IMR-90 (cell line): ENCODE measurements around the gene EFHC1. TPM values are rescaled to one million over a fixed set of nuclear protein-coding genes. Genes with fewer than 3 reads are reported as not detected.

Experiments used
- ATAC-seq: fragments of 200-7000 bp; cut with Tn5 transposase; 2 replicates; pipeline ENCODE4 v1.9.1; 2020; ENCODE audit warnings: low read depth, mild to moderate bottlenecking, moderate library complexity
- BruUV-seq: library from RNA; stranded (reverse); fragments of 400-500 nt; replicated peaks from 2 replicates; lab custom pipeline; 2021; lab: Mats Ljungman, UMichigan
- CTCF ChIA-PET: fragments of 300-600 bp; formaldehyde crosslinking; extraction: SDS; loops from one replicate; lab custom pipeline; 2021; ENCODE audit warnings: antibody characterized with exemption; lab: Yijun Ruan, JAX
- POLR2A ChIA-PET: fragments of 300-600 bp; sonication (Branson Sonifier 250); formaldehyde crosslinking; loops from one replicate; lab custom pipeline; 2022; ENCODE audit warnings: antibody characterized with exemption; ENCODE audit not compliant: unreplicated experiment; lab: Charles Lee
- DNase-seq: peaks from one replicate; pipeline ENCODE4 v3.0.0; 2013
- H2AFZ ChIP-seq: replicated peaks from 2 replicates; pipeline ENCODE3; 2013; ENCODE audit warnings: low read length, mild to moderate bottlenecking; ENCODE audit not compliant: poor library complexity
- H2AK5ac ChIP-seq: 2 replicates; pipeline ENCODE4 v1.6.1; 2013; ENCODE audit warnings: low read depth, low read length, inconsistent platforms
- H2AK9ac ChIP-seq: replicated peaks from 2 replicates; pipeline ENCODE3; 2013; ENCODE audit warnings: mild to moderate bottlenecking, low read depth, low read length, moderate library complexity; ENCODE audit not compliant: poor library complexity
- H2BK120ac ChIP-seq: 2 replicates; pipeline ENCODE4 v1.6.1; 2013; ENCODE audit warnings: low read depth, low read length, inconsistent platforms
- H2BK15ac ChIP-seq: 3 replicates; pipeline ENCODE4 v1.6.1; 2013; ENCODE audit warnings: low read depth, low read length, inconsistent platforms
- H2BK20ac ChIP-seq: 2 replicates; pipeline ENCODE4 v1.6.1; 2013; ENCODE audit warnings: low read depth, mild to moderate bottlenecking, inconsistent platforms, low read length, moderate library complexity
- H2BK5ac ChIP-seq: 2 replicates; pipeline ENCODE4 v1.6.1; 2013; ENCODE audit warnings: mild to moderate bottlenecking, low read depth, low read length, inconsistent platforms; ENCODE audit not compliant: poor library complexity, severe bottlenecking
- H3K14ac ChIP-seq: replicated peaks from 2 replicates; pipeline ENCODE4 v1.6.1; 2013; ENCODE audit warnings: low read depth, low read length, inconsistent platforms
- H3K18ac ChIP-seq: 2 replicates; pipeline ENCODE4 v1.6.1; 2013; ENCODE audit warnings: low read depth, low read length, control low read depth
- H3K23ac ChIP-seq: 2 replicates; pipeline ENCODE4 v1.6.1; 2013; ENCODE audit warnings: low read depth, low read length, inconsistent platforms
- H3K27ac ChIP-seq: 2 replicates; pipeline ENCODE4 v1.5.1; 2013; ENCODE audit warnings: mild to moderate bottlenecking, control low read depth, low read length; ENCODE audit not compliant: insufficient read depth
- H3K27me3 ChIP-seq: 2 replicates; pipeline ENCODE4 v1.6.1; 2013; ENCODE audit warnings: low read length; ENCODE audit not compliant: control insufficient read depth, insufficient read depth
- H3K36me3 ChIP-seq: 2 replicates; pipeline ENCODE4 v1.6.1; 2013; ENCODE audit warnings: low read length, mixed read lengths; ENCODE audit not compliant: control insufficient read depth, insufficient read depth
- H3K4ac ChIP-seq: 2 replicates; pipeline ENCODE4 v1.6.1; 2013; ENCODE audit warnings: low read depth, low read length, inconsistent platforms
- H3K4me1 ChIP-seq: 2 replicates; pipeline ENCODE4 v1.6.1; 2013; ENCODE audit warnings: low read length, mixed read lengths; ENCODE audit not compliant: control insufficient read depth, insufficient read depth
- H3K4me2 ChIP-seq: 2 replicates; pipeline ENCODE4 v1.6.1; 2013; ENCODE audit warnings: low read depth, mild to moderate bottlenecking, control low read depth, low read length, moderate library complexity
- H3K4me3 ChIP-seq: 2 replicates; pipeline ENCODE4 v1.5.1; 2013; ENCODE audit warnings: low read depth, mild to moderate bottlenecking, control low read depth, low read length, moderate library complexity; ENCODE audit not compliant: insufficient read depth
- H3K56ac ChIP-seq: 2 replicates; pipeline ENCODE4 v1.6.1; 2013; ENCODE audit warnings: low read length, inconsistent platforms; ENCODE audit not compliant: insufficient read depth; ENCODE audit errors: extremely low read depth
- H3K79me1 ChIP-seq, 2 experiments: 2 replicates each; pipeline ENCODE4 v1.6.1; 2013; ENCODE audit warnings: low read length in 2 of 2, inconsistent platforms in 1 of 2, low read depth in 1 of 2
- H3K9ac ChIP-seq: 2 replicates; pipeline ENCODE4 v1.6.1; 2013; ENCODE audit warnings: low read depth, low read length, control low read depth
- H3K9me1 ChIP-seq: 2 replicates; pipeline ENCODE4 v1.6.1; 2013; ENCODE audit warnings: low read length, inconsistent platforms; ENCODE audit not compliant: insufficient read depth
- H3K9me3 ChIP-seq: 2 replicates; pipeline ENCODE4 v1.6.1; 2013; ENCODE audit warnings: low read length; ENCODE audit not compliant: control insufficient read depth, insufficient read depth
- H4K20me1 ChIP-seq: 2 replicates; pipeline ENCODE4 v1.6.1; 2013; ENCODE audit warnings: low read length, inconsistent platforms; ENCODE audit not compliant: insufficient read depth
- H4K5ac ChIP-seq: 2 replicates; pipeline ENCODE4 v1.6.1; 2013; ENCODE audit warnings: mild to moderate bottlenecking, low read depth, low read length, control low read depth
- H4K8ac ChIP-seq, 2 experiments: 2 replicates each; pipeline ENCODE4 v1.6.1; 2013; ENCODE audit warnings: low read depth in 2 of 2, low read length in 2 of 2, control low read depth in 1 of 2, inconsistent platforms in 1 of 2
- H4K91ac ChIP-seq: 2 replicates; pipeline ENCODE4 v1.6.1; 2013; ENCODE audit warnings: low read depth, low read length, inconsistent platforms; ENCODE audit not compliant: insufficient read depth
- BHLHE40 ChIP-seq: fragments of 150-350 bp; IDR thresholded peaks from 2 replicates; pipeline ENCODE4 v1.6.1; 2016; ENCODE audit warnings: mild to moderate bottlenecking, low read depth, low read length
- CEBPB ChIP-seq: IDR thresholded peaks from 2 replicates; pipeline ENCODE4 v1.6.1; 2012; ENCODE audit warnings: low read depth, low read length, improper control_type of control experiment
- CHD1 ChIP-seq: IDR thresholded peaks from 2 replicates; pipeline ENCODE4 v1.6.1; 2012; ENCODE audit warnings: low read depth, low read length, improper control_type of control experiment
- CTCF ChIP-seq: conservative IDR thresholded peaks from 2 replicates; pipeline ENCODE4 v1.5.1; 2012; ENCODE audit warnings: mild to moderate bottlenecking, low read depth, low read length, improper control_type of control experiment
- ELK1 ChIP-seq: fragments of 150-350 bp; IDR thresholded peaks from 2 replicates; pipeline ENCODE4 v1.6.1; 2016; ENCODE audit warnings: low read depth, mild to moderate bottlenecking, low read length, moderate library complexity, borderline replicate concordance
- FOS ChIP-seq: fragments of 150-350 bp; IDR thresholded peaks from 2 replicates; pipeline ENCODE4 v1.6.1; 2016; ENCODE audit warnings: low read depth, low read length
- MAFK ChIP-seq: IDR thresholded peaks from 2 replicates; pipeline ENCODE4 v1.6.1; 2012; ENCODE audit warnings: low read depth, low read length, improper control_type of control experiment
- MAZ ChIP-seq: IDR thresholded peaks from 2 replicates; pipeline ENCODE4 v1.6.1; 2012; ENCODE audit warnings: low read depth, mild to moderate bottlenecking, low read length, improper control_type of control experiment, moderate library complexity, borderline replicate concordance
- MXI1 ChIP-seq: IDR thresholded peaks from 2 replicates; pipeline ENCODE4 v1.6.1; 2012; ENCODE audit warnings: low read depth, mild to moderate bottlenecking, low read length, moderate library complexity, borderline replicate concordance
- NFE2L2 ChIP-seq: fragments of 150-350 bp; IDR thresholded peaks from 2 replicates; pipeline ENCODE4 v1.6.1; 2016; ENCODE audit warnings: low read depth, mild to moderate bottlenecking, low read length
- POLR2A ChIP-seq: IDR thresholded peaks from 2 replicates; pipeline ENCODE4 v1.6.1; 2012; ENCODE audit warnings: mild to moderate bottlenecking, low read depth, low read length
- RAD21 ChIP-seq: IDR thresholded peaks from 2 replicates; pipeline ENCODE4 v1.6.1; 2012; ENCODE audit warnings: low read length, improper control_type of control experiment
- RCOR1 ChIP-seq: IDR thresholded peaks from 2 replicates; pipeline ENCODE4 v1.6.1; 2012; ENCODE audit warnings: mild to moderate bottlenecking, low read length, improper control_type of control experiment; ENCODE audit not compliant: insufficient replicate concordance
- RFX5 ChIP-seq: IDR thresholded peaks from 2 replicates; pipeline ENCODE4 v1.8.0; 2012; ENCODE audit warnings: low read depth, mild to moderate bottlenecking, low read length, moderate library complexity
- SMC3 ChIP-seq: fragments of 150-350 bp; IDR thresholded peaks from 2 replicates; pipeline ENCODE4 v1.6.1; 2016; ENCODE audit warnings: low read depth, mild to moderate bottlenecking, antibody characterized with exemption, low read length, moderate library complexity
- USF2 ChIP-seq: fragments of 150-350 bp; IDR thresholded peaks from 2 replicates; pipeline ENCODE4 v1.6.1; 2017; ENCODE audit warnings: mild to moderate bottlenecking, antibody characterized with exemption, low read length, low read depth
- WGBS, 2 experiments: methylation state at CpG; one replicate each; pipeline versions ENCODE4 v1.1.5 to v1.1.7; 2013; ENCODE audit warnings: missing lambda C conversion rate in 2 of 2; ENCODE audit not compliant: insufficient read length in 1 of 2; ENCODE audit errors: extremely low coverage in 2 of 2; 5-methylcytosine and 5-hydroxymethylcytosine counted together
- dilution Hi-C: fragments of 300-500 bp; cut with HindIII; formaldehyde crosslinking; loops from one replicate; pipeline ENCODE4 v1.14.3; 2018; ENCODE audit warnings: low sequenced_read_pairs; ENCODE audit not compliant: unreplicated experiment
- in situ Hi-C: fragments of 300-500 bp; cut with MboI; formaldehyde crosslinking; loops from 3 replicates; pipeline ENCODE4 v1.14.3; 2019; ENCODE audit warnings: low sequenced_read_pairs, inconsistent platforms, mixed read lengths
- intact Hi-C: fragments of 100-400 bp; cut with micrococcal nuclease; formaldehyde crosslinking; loops from 2 replicates; pipeline ENCODE4 v1.10.0; 2022
- polyA plus RNA-seq, 3 experiments: library from polyadenylated mRNA; depleted of rRNA; stranded (reverse); fragments of >200 nt; gene quantifications; 2 replicates each; pipeline ENCODE4 v1.2.3, GENCODE V29; 2012; ENCODE audit warnings: low replicate concordance in 1 of 3
- total RNA-seq: library from RNA; depleted of rRNA; stranded (reverse); fragments of >200 nt; gene quantifications from 2 replicates; pipeline ENCODE4 v1.2.3, GENCODE V29; 2012

The EFHC1 gene
- total and polyA plus RNA-seq, 2 of the 4 experiments (the other 2 are of a cell fraction): 14.0 to 23.0 TPM

- dilution Hi-C loops: no loop called here
Measured at GRCh38 chr6:52573295-52573694, 153.2 kb downstream of the EFHC1 start.

More at GRCh38 chr6:52573295-52573694, 153.2 kb downstream of the EFHC1 start:
- ATAC-seq (peak; percentile 15), DNase-seq (no peak)
- Histone ChIP-seq H2BK15ac (peak overlapping the region; percentile 85; the same call in 2 of the 3 replicates), H3K4me2 (peak overlapping the region; percentile 99), H2BK120ac (peak overlapping the region; percentile 93), H3K4me3 (peak overlapping the region; percentile 88), H3K14ac (peak overlapping the region; percentile 97), H2BK5ac (peak overlapping the region; percentile 91), H4K5ac (peak overlapping the region; percentile 93), H3K79me1 (peaks cover 0 to 65% of the 10 kb centered on the region in 2 experiments; a peak in 3 of 4 replicates), H3K23ac (peak overlapping the region; percentile 99), H3K36me3 (peaks cover 4% of the 10 kb centered on the region; the same call in 1 of the 2 replicates), H3K4ac (peak overlapping the region; percentile 97), H2AFZ (peak overlapping the region; percentile 50), H2AK9ac (peak overlapping the region; percentile 97), H4K20me1 (peaks cover 60% of the 10 kb centered on the region), H4K8ac (peak overlapping the region; percentile 81 to 95), H3K27ac (peak overlapping the region; percentile 81), H2AK5ac (peak overlapping the region; percentile 97), H2BK20ac (peak overlapping the region; percentile 91), H3K56ac (peak overlapping the region; percentile 93), H4K91ac (peak overlapping the region; percentile 99), H3K9ac (peak overlapping the region; percentile 86), H3K4me1 (peaks cover 29% of the 10 kb centered on the region), H3K9me1 (peaks cover 30% of the 10 kb centered on the region), H3K18ac (peak overlapping the region; percentile 98), H3K27me3 (no peaks in the 10 kb centered on the region), H3K9me3 (no peaks in the 10 kb centered on the region)
- no peak for TF ChIP-seq RFX5
- no peak for TF ChIP-seq NFE2L2
- peak; percentile 17; the same call in 1 of the 2 replicates for TF ChIP-seq SMC3
- TF ChIP-seq RAD21: peak; percentile 15; the same call in 1 of the 2 replicates
- TF ChIP-seq RCOR1: no peak
- TF ChIP-seq MXI1: no peak
- no peak for TF ChIP-seq CHD1
- TF ChIP-seq POLR2A: no peak
- no peak for TF ChIP-seq FOS
- 0 out of 2 replicates have a peak, but pooled peaks have one; percentile 14 for TF ChIP-seq CTCF
- TF ChIP-seq MAFK: no peak
- TF ChIP-seq ELK1: no peak
- TF ChIP-seq BHLHE40: no peak
- TF ChIP-seq USF2: no peak
- no peak for TF ChIP-seq CEBPB
- TF ChIP-seq MAZ: no peak
- intact Hi-C loops (no loop called here), in situ Hi-C loops (no loop called here)
- ChIA-PET POLR2A (no interaction called here), CTCF (interaction anchor here (0.6 to 1.5 kb wide), 2 partner anchors 17 to 35 kb away, joined by 4 to 6 read pairs; no protein-coding TSS in a partner anchor)
- BruUV-seq: no TSS peak
- WGBS, 2 experiments: no CpG with 5 or more reads among the region's 2 CpGs
